HCT116 (cell line): ENCODE data around the gene CDH4.

Source experiments
- EZH2phosphoT487 ChIP-seq: fragments of 200-600 bp; IDR thresholded peaks from 2 replicates; pipeline ENCODE4 v1.6.1; 2018; ENCODE audit warnings: antibody characterized with exemption, borderline replicate concordance
- TF ChIP-seq, protein P1 (sequence below), 3 experiments: fragments of 200-600 bp in 1 of 3; sonication (generic) in 1 of 3; IDR thresholded peaks in 2 of 3; conservative IDR thresholded peaks in 1 of 3; 2 replicates each; pipeline ENCODE4 v1.5.1; 2012 to 2017; ENCODE audit warnings: low read depth in 2 of 3, low read length in 2 of 3, antibody characterized with exemption in 1 of 3, borderline replicate concordance in 1 of 3, control low read depth in 1 of 3, mild to moderate bottlenecking in 1 of 3, mixed read lengths in 1 of 3, mixed run types in 1 of 3, moderate library complexity in 1 of 3; ENCODE audit not compliant: insufficient read depth in 1 of 3

DNA sequence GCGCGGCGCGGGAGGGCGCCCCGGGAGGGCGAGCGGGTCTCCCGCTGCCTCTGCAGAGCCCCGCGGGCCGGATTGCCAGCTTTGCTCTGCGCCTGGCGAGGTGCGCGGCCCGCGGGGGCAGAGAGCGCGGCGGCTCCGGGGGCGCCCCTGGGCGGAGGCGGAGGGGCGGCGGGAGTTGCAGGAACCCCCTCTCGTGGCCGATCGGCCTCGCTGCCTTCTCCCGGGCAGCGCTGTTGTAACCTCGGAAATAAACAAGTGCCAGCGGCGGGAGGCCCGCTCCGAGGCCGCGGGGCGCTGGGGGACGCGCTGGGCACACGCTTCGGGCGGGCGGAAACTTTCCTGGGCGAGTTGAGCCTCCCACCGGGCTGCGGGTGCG, 1.2 kb downstream of the CDH4 start:
- no peak for TF ChIP-seq EZH2phosphoT487
- TF ChIP-seq, protein P1, sequence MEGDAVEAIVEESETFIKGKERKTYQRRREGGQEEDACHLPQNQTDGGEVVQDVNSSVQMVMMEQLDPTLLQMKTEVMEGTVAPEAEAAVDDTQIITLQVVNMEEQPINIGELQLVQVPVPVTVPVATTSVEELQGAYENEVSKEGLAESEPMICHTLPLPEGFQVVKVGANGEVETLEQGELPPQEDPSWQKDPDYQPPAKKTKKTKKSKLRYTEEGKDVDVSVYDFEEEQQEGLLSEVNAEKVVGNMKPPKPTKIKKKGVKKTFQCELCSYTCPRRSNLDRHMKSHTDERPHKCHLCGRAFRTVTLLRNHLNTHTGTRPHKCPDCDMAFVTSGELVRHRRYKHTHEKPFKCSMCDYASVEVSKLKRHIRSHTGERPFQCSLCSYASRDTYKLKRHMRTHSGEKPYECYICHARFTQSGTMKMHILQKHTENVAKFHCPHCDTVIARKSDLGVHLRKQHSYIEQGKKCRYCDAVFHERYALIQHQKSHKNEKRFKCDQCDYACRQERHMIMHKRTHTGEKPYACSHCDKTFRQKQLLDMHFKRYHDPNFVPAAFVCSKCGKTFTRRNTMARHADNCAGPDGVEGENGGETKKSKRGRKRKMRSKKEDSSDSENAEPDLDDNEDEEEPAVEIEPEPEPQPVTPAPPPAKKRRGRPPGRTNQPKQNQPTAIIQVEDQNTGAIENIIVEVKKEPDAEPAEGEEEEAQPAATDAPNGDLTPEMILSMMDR (IDR thresholded peaks at IDR 0.05 in 2 of 3, conservative IDR thresholded peaks at IDR 0.05 in 1 of 3; ENCODE audit: borderline replicate concordance in 1 of 3, insufficient read depth in 1 of 3, low read depth in 2 of 3, low read length in 2 of 3), result no peak
